ENCODE results near the gene CREB5. TPM values are rescaled to one million over a fixed set of nuclear protein-coding genes. Genes with fewer than 3 reads are reported as not detected.

The CREB5 gene
- total and polyA plus RNA-seq, 10 donors: 0.88 to 56.8 (median 23.5) TPM

DNA sequence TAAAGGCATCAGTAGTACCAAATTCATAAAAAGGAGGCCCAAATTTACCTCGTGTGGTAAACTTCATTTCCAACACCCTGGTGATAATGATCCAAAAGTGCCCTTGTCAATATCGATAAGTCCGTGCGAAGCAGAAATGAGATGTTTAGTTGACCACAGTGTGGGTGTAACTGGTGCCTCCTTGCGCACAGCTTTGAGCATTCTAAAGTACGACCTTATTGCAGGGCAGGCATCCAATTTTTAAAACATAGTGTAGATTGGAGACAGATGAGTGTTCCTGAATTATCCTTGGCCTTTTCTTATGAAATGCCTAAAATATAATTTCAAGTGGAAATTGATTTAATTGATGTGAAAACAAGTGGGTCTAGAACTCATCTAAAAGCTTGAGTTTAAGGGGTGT lies 297.4 kb downstream of the CREB5 start:
- WGBS, 5 donors: 81 to 95% (median 95%) methylated on average over 6 of the region's 6 CpGs
- intact Hi-C loops (cut with DNase I; ENCODE audit: low total_unique reads): no loop called here
- no peaks in the 10 kb centered on the region for H3K9me3 ChIP-seq
- TF ChIP-seq, protein P1, sequence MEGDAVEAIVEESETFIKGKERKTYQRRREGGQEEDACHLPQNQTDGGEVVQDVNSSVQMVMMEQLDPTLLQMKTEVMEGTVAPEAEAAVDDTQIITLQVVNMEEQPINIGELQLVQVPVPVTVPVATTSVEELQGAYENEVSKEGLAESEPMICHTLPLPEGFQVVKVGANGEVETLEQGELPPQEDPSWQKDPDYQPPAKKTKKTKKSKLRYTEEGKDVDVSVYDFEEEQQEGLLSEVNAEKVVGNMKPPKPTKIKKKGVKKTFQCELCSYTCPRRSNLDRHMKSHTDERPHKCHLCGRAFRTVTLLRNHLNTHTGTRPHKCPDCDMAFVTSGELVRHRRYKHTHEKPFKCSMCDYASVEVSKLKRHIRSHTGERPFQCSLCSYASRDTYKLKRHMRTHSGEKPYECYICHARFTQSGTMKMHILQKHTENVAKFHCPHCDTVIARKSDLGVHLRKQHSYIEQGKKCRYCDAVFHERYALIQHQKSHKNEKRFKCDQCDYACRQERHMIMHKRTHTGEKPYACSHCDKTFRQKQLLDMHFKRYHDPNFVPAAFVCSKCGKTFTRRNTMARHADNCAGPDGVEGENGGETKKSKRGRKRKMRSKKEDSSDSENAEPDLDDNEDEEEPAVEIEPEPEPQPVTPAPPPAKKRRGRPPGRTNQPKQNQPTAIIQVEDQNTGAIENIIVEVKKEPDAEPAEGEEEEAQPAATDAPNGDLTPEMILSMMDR (IDR thresholded peaks at IDR 0.05 in 8 of 11, conservative IDR thresholded peaks at IDR 0.05 in 3 of 11): no peak
- TF ChIP-seq POLR2A (IDR thresholded peaks at IDR 0.05) (no peak), POLR2AphosphoS5 (IDR thresholded peaks at IDR 0.05) (no peak)
- no peak overlapping the region for H3K27ac ChIP-seq
- DNase-seq: no peak
- H3K4me1 ChIP-seq: peaks cover 0 to 13% (median 0%) of the 10 kb centered on the region in 6 donors
- peaks cover 0 to 9% (median 0%) of the 10 kb centered on the region in 6 donors for H3K36me3 ChIP-seq
- peaks cover 0 to 9% (median 0%) of the 10 kb centered on the region in 7 donors for H3K27me3 ChIP-seq (replicated peaks in 1 of 7)
- H3K4me3 ChIP-seq: no peak overlapping the region

DNA sequence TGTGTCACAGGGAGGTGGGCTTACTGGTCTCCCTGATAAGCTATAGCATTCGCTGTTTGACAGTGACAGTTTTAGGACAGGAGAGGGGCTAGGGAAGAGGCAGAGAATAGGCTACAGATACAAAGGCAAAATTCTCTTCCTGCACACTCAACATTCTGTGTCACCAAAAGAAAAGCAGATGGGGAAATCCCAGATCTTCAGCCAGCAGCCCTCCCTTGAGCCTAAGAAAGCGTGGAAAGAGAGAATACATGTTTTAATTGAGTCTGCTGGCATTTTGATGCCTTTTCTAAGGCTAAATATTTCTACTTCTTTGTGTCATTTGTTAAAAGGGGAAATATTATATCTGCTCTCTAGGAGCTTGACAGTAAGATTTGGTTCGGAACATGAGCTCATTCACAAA lies 298.8 kb downstream of the CREB5 start:
- 88 to 97% (median 88%) methylated on average over 3 of the region's 3 CpGs for WGBS, 5 donors
- H3K4me1 ChIP-seq: peaks cover 0 to 3% (median 0%) of the 10 kb centered on the region in 6 donors
- intact Hi-C loops (cut with DNase I; ENCODE audit: low total_unique reads): no loop called here
- H3K4me3 ChIP-seq: no peak overlapping the region
- peaks cover 0 to 7% (median 0%) of the 10 kb centered on the region in 7 donors for H3K27me3 ChIP-seq (replicated peaks in 1 of 7)
- H3K27ac ChIP-seq: no peak overlapping the region
- no peak for DNase-seq
- no peak for TF ChIP-seq POLR2AphosphoS5 (IDR thresholded peaks at IDR 0.05)
- no peak for TF ChIP-seq POLR2A (IDR thresholded peaks at IDR 0.05)
- TF ChIP-seq, protein P1 (IDR thresholded peaks at IDR 0.05 in 8 of 11, conservative IDR thresholded peaks at IDR 0.05 in 3 of 11): no peak
- H3K36me3 ChIP-seq: peaks cover 0 to 10% (median 0%) of the 10 kb centered on the region in 6 donors
- no peaks in the 10 kb centered on the region for H3K9me3 ChIP-seq

DNA sequence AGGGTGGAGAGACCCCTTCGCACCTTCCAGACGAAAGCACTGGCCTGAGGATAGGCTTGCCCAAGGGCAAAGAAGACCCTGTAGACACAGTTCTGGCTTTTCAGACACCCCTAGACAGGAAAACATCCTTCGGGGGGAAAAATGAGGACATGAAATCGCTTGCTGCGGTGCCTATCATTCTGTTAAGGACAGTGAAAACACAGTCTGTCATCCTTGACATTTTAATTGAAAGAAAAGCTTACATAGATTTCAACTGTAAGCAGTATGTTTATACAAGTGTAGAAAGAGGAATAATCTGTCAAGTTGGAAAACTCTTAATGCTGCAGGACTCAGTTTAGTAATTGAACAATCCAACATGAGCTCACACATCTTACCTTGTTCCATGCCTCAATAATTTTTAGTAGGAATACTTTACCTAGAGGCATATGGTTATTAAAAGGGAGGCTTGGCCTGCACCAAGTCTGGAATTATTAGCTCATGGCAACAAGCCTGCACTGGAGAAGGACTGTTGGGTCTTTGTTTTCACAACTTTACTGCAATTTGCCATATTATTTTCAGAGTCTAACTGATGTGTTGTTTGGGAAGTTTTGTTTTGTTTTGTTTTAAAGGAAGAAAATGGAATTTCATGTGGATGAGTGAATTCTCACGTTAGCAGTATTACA lies 302.3 kb downstream of the CREB5 start:
- Histone ChIP-seq H3K36me3 (peaks cover 0 to 21% (median 0%) of the 10 kb centered on the region in 6 donors), H3K4me1 (peaks cover 0 to 8% (median 3%) of the 10 kb centered on the region in 6 donors), H3K27ac (no peak overlapping the region), H3K27me3 (replicated peaks in 1 of 7) (no peaks in the 10 kb centered on the region), H3K4me3 (no peak overlapping the region), H3K9me3 (no peaks in the 10 kb centered on the region)
- DNase-seq: no peak
- TF ChIP-seq, protein P1 (IDR thresholded peaks at IDR 0.05 in 8 of 11, conservative IDR thresholded peaks at IDR 0.05 in 3 of 11): no peak
- no peak for TF ChIP-seq POLR2AphosphoS5 (IDR thresholded peaks at IDR 0.05)
- no peak for TF ChIP-seq POLR2A (IDR thresholded peaks at IDR 0.05)
- intact Hi-C loops (cut with DNase I; ENCODE audit: low total_unique reads): no loop called here
- 86 to 93% (median 92%) methylated on average over 6 of the region's 6 CpGs for WGBS, 5 donors

DNA sequence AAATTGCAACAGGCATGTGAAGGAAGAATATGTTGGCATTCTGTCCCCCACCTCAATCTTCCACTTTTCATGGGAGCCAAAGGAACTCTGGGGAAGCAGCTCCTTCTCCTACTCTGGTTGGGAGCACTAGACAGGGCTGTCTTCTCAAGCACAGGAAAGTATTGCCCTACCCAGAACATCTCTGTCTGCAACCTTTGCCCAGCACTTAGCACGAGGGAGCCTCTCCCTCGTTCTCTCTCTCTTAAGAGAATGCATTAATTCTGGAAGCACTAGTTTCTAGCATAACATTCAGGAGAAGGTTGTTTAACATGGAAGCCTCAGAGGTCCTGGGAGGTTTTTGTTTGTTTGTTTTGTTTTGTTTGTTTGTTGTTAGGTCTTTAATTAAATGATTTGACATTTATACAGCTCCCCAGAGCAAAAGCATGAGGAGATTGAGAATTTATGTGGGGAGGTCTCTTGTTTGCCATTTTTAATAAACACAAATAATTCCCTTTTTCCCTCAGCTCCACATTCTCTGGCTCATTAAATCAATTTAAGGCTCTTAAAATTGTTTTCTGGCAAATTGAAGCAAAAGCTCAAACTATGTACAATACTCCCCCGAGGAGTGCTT lies 305.2 kb downstream of the CREB5 start:
- H3K27ac ChIP-seq: no peak overlapping the region
- H3K4me1 ChIP-seq: peaks cover 0 to 8% (median 3%) of the 10 kb centered on the region in 6 donors
- H3K9me3 ChIP-seq: no peaks in the 10 kb centered on the region
- TF ChIP-seq, protein P1 (IDR thresholded peaks at IDR 0.05 in 8 of 11, conservative IDR thresholded peaks at IDR 0.05 in 3 of 11): no peak
- no peak for TF ChIP-seq POLR2A (IDR thresholded peaks at IDR 0.05)
- TF ChIP-seq POLR2AphosphoS5 (IDR thresholded peaks at IDR 0.05): no peak
- 77 to 82% (median 80%) methylated on average over 3 of the region's 3 CpGs for WGBS, 5 donors
- H3K27me3 ChIP-seq (replicated peaks in 1 of 7): no peaks in the 10 kb centered on the region
- H3K4me3 ChIP-seq: no peak overlapping the region
- no peak for DNase-seq
- intact Hi-C loops (cut with DNase I; ENCODE audit: low total_unique reads): no loop called here
- peaks cover 0 to 48% (median 3%) of the 10 kb centered on the region in 6 donors for H3K36me3 ChIP-seq

Data from spleen (tissue), 11 donors.